Heart right ventricle (tissue), 16 donors: ENCODE measurements around the gene HSPA12B. TPM values are rescaled to one million over a fixed set of nuclear protein-coding genes. Genes with fewer than 3 reads are reported as not detected.
A peak's percentile ranks its signal among the peaks of the same experiment; 100 is the strongest.

Experiments
- ATAC-seq, 8 donors: fragments of 200-7000 bp; cut with Tn5 transposase; one replicate each; pipeline ENCODE4 v1.9.1; 2020; ENCODE audit warnings: mild to moderate bottlenecking in 8 of 8, moderate library complexity in 8 of 8, moderate number of reproducible peaks in 1 of 8
- DNase-seq, 2 donors: peaks; one replicate each; pipeline ENCODE4 v3.0.0-alpha.2; 2020
- H3K27ac ChIP-seq, 10 donors: fragments of 200-600 bp; sonication (generic) in 2 of 10; one replicate each; pipeline versions ENCODE4 v1.5.0 to v1.8.0; 2020 to 2022; ENCODE audit warnings: mild to moderate bottlenecking in 3 of 10
- H3K27me3 ChIP-seq, 7 donors: fragments of 200-600 bp; one replicate each; pipeline ENCODE4 v1.8.0; 2021 to 2022; ENCODE audit warnings: mild to moderate bottlenecking in 2 of 7
- H3K36me3 ChIP-seq, 9 donors: fragments of 200-600 bp; sonication (generic) in 1 of 9; one replicate each; pipeline versions ENCODE4 v1.5.0 to v1.8.0; 2020 to 2022; ENCODE audit warnings: mild to moderate bottlenecking in 2 of 9
- H3K4me1 ChIP-seq, 9 donors: fragments of 200-600 bp; sonication (generic) in 1 of 9; one replicate each; pipeline versions ENCODE4 v1.5.0 to v1.8.0; 2020 to 2022; ENCODE audit warnings: mild to moderate bottlenecking in 4 of 9
- H3K4me3 ChIP-seq, 10 donors: fragments of 200-600 bp; sonication (generic) in 2 of 10; one replicate each; pipeline versions ENCODE4 v1.5.0 to v1.8.0; 2020 to 2022; ENCODE audit warnings: mild to moderate bottlenecking in 7 of 10, moderate library complexity in 2 of 10
- H3K9me3 ChIP-seq, 11 donors: fragments of 200-600 bp in 10 of 11; sonication (generic) in 2 of 11; one replicate each; pipeline versions ENCODE4 v1.5.0 to v1.8.0; 2013 to 2022; ENCODE audit warnings: mild to moderate bottlenecking in 2 of 11, control low read depth in 1 of 11, moderate library complexity in 1 of 11
- WGBS, 2 donors: extraction: QIAGEN DNeasy Blood & Tissue Kit; methylation state at CpG; one replicate each; pipeline ENCODE4 v1.1.7; 2013; ENCODE audit warnings: inconsistent platforms in 1 of 2; 5-methylcytosine and 5-hydroxymethylcytosine counted together
- intact Hi-C, 10 donors: fragments of 100-400 bp; cut with DNase I; formaldehyde crosslinking; loops; one replicate each; pipeline versions ENCODE4 v1.11.1 to v1.14.2; 2022
- polyA plus RNA-seq, 2 donors: library from polyadenylated mRNA; stranded (reverse); fragments of 200-250 nt; gene quantifications; one replicate each; pipeline ENCODE4 v1.2.3, GENCODE V29; 2013
- total RNA-seq, 10 donors: library from RNA; stranded (reverse); fragmentation: NEBNext Ultra II Directional in 3 of 10; extraction: Animal tissue kit (Norgen Biotek cat#: 25700) in 3 of 10; gene quantifications; one replicate each; pipeline versions ENCODE4 v1.2.1 to v1.2.4, GENCODE V29; 2021 to 2023
- TF ChIP-seq, protein P1 (sequence below), 9 donors: fragments of 200-600 bp; sonication (generic) in 2 of 9; IDR thresholded peaks; one replicate each; pipeline versions ENCODE4 v1.5.0 to v1.8.0; 2021 to 2022; ENCODE audit warnings: antibody characterized with exemption in 9 of 9, mild to moderate bottlenecking in 5 of 9, moderate library complexity in 1 of 9
- donor health status: Arrhythmogenic right ventricular cardiomyopathy.
- donor health status: ischemic (EF 13 %, LVEDD 7.1; RV severe dilation, severe dysfunction).
- donor health status: healthy with polysubstance abuse.
- donor health status: DM: no; HTN: yes; CAD: no.
- donor health status: DM: no; HTN: no; CAD: no.
- donor health status: ischemic (EF 25% LVEDD 6.9; RV normal size, moderate dysfunction).
- donor health status: ischemic (EF 25% LVEDD 5.7; RV mildly dilated, moderate dysfunction).
- donor health status: healthy.
- donor health status: DM: yes; HTN: yes; CAD: no.
- donor health status: Ischemic cardiomyopathy.
- donor health status: ischemic (EF 35%, LVEDD 5.7; RV mildly dilated, moderate dysfunction).
- donor health status: nonischemic (EF 11% LVEDD 7.7; RV severe dilation, severe dysfunction).
- donor health status: DM: yes; HTN: yes; CAD: no.
- donor health status: PGD.
- donor health status: ischemic (EF 29% LVEDD 5.4; RV normal size, mild dysfunction).
- donor health status: nonischemic (EF 23%, LVEDD 6.1; RV moderate dilation, normal function).

The HSPA12B gene
- total and polyA plus RNA-seq, 12 donors = 8.4 to 26.5 (median 13.0) TPM

DNA sequence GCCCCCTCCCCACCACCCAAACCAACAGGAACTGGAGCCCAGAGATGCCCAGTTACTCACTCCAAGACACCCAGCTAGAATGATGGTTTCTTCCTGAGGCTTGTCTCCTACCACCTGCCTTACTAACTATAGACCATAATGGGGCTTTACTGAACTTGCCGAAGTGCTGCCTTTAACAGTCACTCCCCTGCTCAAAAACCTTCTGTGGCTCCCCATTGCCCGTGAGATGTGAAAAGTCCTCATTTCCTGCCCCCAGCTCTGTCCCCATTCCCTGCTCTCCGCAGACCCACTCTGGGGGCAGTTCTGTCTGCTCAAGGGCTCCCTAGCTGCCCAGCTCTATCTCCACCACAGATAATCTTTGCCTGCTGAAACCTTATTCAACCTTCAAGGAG is 25.0 kb upstream of the HSPA12B start:
- ATAC-seq (no peak), DNase-seq (no peak)
- intact Hi-C loops = loop anchor here in 1 of 10 donors (5.0 kb wide), 1 partner anchor 145 kb away; no protein-coding TSS in a partner anchor
- TF ChIP-seq, protein P1, sequence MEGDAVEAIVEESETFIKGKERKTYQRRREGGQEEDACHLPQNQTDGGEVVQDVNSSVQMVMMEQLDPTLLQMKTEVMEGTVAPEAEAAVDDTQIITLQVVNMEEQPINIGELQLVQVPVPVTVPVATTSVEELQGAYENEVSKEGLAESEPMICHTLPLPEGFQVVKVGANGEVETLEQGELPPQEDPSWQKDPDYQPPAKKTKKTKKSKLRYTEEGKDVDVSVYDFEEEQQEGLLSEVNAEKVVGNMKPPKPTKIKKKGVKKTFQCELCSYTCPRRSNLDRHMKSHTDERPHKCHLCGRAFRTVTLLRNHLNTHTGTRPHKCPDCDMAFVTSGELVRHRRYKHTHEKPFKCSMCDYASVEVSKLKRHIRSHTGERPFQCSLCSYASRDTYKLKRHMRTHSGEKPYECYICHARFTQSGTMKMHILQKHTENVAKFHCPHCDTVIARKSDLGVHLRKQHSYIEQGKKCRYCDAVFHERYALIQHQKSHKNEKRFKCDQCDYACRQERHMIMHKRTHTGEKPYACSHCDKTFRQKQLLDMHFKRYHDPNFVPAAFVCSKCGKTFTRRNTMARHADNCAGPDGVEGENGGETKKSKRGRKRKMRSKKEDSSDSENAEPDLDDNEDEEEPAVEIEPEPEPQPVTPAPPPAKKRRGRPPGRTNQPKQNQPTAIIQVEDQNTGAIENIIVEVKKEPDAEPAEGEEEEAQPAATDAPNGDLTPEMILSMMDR (IDR thresholded peaks at IDR 0.05) = no peak
- peaks cover 3 to 34% (median 14%) of the 10 kb centered on the region in 9 donors for H3K4me1 ChIP-seq
- H3K27ac ChIP-seq = no peak overlapping the region
- H3K9me3 ChIP-seq = no peaks in the 10 kb centered on the region
- no peaks in the 10 kb centered on the region for H3K27me3 ChIP-seq
- H3K4me3 ChIP-seq = no peak overlapping the region
- 89 to 98% methylated on average over 3 of the region's 3 CpGs for WGBS, 2 donors
- H3K36me3 ChIP-seq = peaks cover 0 to 28% (median 0%) of the 10 kb centered on the region in 9 donors

- H3K4me1 ChIP-seq = peaks cover 3 to 56% (median 14%) of the 10 kb centered on the region in 9 donors
- no peaks in the 10 kb centered on the region for H3K27me3 ChIP-seq
- intact Hi-C loops = loop anchor here in 9 of 10 donors (1.0 to 10.0 kb wide), 5 partner anchors 32 to 148 kb away; no protein-coding TSS in a partner anchor
- DNase-seq (peak in 1 of 2 donors; percentile 40), ATAC-seq (peak; percentile 9 to 40 (median 28))
- H3K9me3 ChIP-seq = no peaks in the 10 kb centered on the region
- WGBS, 2 donors = 53 to 59% methylated on average over 6 of the region's 6 CpGs
- TF ChIP-seq, protein P1 (IDR thresholded peaks at IDR 0.05) = peak in 2 of 9 donors; percentile 3 to 10
- H3K4me3 ChIP-seq = peak overlapping the region in 3 of 10 donors; percentile 7 to 49 (median 27)
- H3K27ac ChIP-seq = peak overlapping the region in 5 of 10 donors; percentile 9 to 75 (median 60)
- H3K36me3 ChIP-seq = peaks cover 0 to 6% (median 0%) of the 10 kb centered on the region in 9 donors
Measured at GRCh38 chr20:3710011-3710466, 22.4 kb upstream of the HSPA12B start.

DNA sequence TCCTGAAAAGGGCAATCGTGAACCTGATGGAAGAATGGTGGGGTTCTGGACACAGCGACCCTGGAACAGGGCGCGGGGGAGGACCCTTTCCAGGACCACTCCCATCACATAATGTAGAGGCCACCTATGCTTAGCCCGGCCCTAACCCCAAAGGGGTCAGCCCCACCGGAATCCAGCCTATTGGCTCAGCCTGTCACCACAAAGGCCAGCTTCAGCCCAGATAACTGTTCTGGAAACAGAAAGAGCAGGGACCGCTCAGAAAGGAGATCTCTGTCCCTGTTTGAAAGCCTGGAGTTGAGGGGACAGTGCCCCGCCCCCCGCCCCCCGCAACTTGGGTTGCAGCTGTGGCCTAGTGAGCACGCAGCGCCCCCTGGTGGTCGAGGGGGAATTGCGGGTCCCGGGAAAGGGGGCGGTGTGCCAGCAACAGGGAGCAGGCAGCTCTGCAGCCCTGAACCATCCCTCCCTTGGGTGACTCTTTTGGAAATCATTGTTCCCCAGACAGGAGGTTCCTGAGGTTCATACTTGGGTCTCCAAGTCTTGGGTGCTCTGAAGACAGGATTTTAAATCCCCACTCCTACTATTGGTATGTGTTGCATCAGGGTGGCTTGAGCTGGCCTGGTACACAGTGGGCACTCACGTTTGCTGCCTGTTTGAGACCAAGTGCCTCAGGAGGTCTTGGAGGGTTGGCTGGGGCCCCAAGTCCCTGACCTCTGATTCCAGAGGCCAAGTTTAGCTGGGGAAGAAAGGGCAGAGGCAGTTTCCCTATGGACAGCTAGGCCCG is 21.6 kb upstream of the HSPA12B start:
- TF ChIP-seq, protein P1 (IDR thresholded peaks at IDR 0.05) = peak; percentile 90 to 99 (median 97)
- WGBS, 2 donors = 31 to 38% methylated on average over 18 of the region's 18 CpGs
- Histone ChIP-seq H3K9me3 (no peaks in the 10 kb centered on the region), H3K4me3 (peak overlapping the region in 6 of 10 donors; percentile 5 to 49 (median 22)), H3K27me3 (no peaks in the 10 kb centered on the region), H3K4me1 (peaks cover 3 to 56% (median 14%) of the 10 kb centered on the region in 9 donors), H3K27ac (peak overlapping the region in 6 of 10 donors; percentile 12 to 75 (median 44)), H3K36me3 (peaks cover 0 to 6% (median 0%) of the 10 kb centered on the region in 9 donors)
- peak; percentile 32 to 76 (median 56) for ATAC-seq
- peak; percentile 76 to 84 for DNase-seq
- intact Hi-C loops = loop anchor here (1.0 to 10.0 kb wide), 6 partner anchors 33 to 149 kb away; no protein-coding TSS in a partner anchor

DNA sequence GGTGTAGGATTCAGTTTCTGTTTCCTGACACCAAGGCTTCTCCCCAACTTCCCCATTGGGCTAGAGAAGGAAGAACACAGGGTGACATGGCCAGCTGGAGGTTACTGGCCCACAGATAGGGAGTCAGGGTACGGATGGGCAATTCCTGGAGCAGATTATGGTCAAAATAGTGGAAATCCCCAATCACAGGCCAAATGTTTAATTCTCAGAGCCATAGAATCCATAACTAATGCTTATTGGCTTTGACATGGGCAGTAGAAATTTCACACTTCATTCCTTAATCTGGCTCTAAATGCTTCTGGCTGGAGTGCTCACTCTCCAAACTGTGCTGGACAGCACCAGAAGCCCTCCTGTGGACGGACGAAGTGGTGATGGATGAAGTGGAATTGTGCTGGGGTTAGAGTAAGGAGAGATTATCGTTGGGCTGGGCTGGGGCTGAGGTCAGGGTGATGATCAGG is 21.0 kb upstream of the HSPA12B start:
- H3K27ac ChIP-seq = peak overlapping the region in 2 of 10 donors; percentile 22 to 75
- ATAC-seq = peak in 4 of 8 donors; percentile 21 to 43 (median 29)
- TF ChIP-seq, protein P1 (IDR thresholded peaks at IDR 0.05) = no peak
- no peaks in the 10 kb centered on the region for H3K9me3 ChIP-seq
- DNase-seq = no peak
- WGBS, 2 donors = 66 to 73% methylated on average over 4 of the region's 4 CpGs
- intact Hi-C loops = loop anchor here in 9 of 10 donors (1.0 to 10.0 kb wide), 5 partner anchors 34 to 149 kb away; no protein-coding TSS in a partner anchor
- H3K4me1 ChIP-seq = peaks cover 3 to 56% (median 14%) of the 10 kb centered on the region in 9 donors
- H3K27me3 ChIP-seq = no peaks in the 10 kb centered on the region
- peaks cover 0 to 6% (median 0%) of the 10 kb centered on the region in 9 donors for H3K36me3 ChIP-seq
- peak overlapping the region in 5 of 10 donors; percentile 3 to 49 (median 27) for H3K4me3 ChIP-seq
